Tibial artery (tissue), 4 donors: Measurements from ENCODE around the gene TCEA2.

Experiments
- DNase-seq, 2 donors: peaks; one replicate each; pipeline ENCODE4 v3.0.0-alpha.2; 2019
- H3K27ac ChIP-seq, 2 donors: fragments of 200-600 bp; sonication (generic) in 1 of 2; 1 replicate in 1 of 2; 2 replicates in 1 of 2; pipeline ENCODE4 v1.5.1; 2018 to 2019; ENCODE audit warnings: mild to moderate bottlenecking in 1 of 2
- H3K27me3 ChIP-seq, 2 donors: fragments of 200-600 bp; sonication (generic) in 1 of 2; one replicate each; pipeline versions ENCODE4 v1.5.1 to v1.6.0; 2016 to 2019
- H3K36me3 ChIP-seq, 3 donors: fragments of 200-600 bp; sonication (generic) in 2 of 3; one replicate each; pipeline ENCODE4 v1.5.1; 2016 to 2019; ENCODE audit warnings: mild to moderate bottlenecking in 2 of 3
- H3K4me1 ChIP-seq, 4 donors: fragments of 200-600 bp; sonication (generic) in 2 of 4; 1 replicate in 3 of 4; 2 replicates in 1 of 4; pipeline ENCODE4 v1.5.1; 2016 to 2019
- H3K4me3 ChIP-seq, 2 donors: fragments of 200-600 bp; sonication (generic) in 1 of 2; 1 replicate in 1 of 2; 2 replicates in 1 of 2; pipeline ENCODE4 v1.5.1; 2018 to 2019; ENCODE audit warnings: mild to moderate bottlenecking in 2 of 2
- H3K9me3 ChIP-seq, 3 donors: fragments of 200-600 bp; sonication (generic) in 1 of 3; one replicate each; pipeline ENCODE4 v1.5.1; 2016 to 2019
- CTCF ChIP-seq, 2 experiments: fragments of 200-600 bp in 1 of 2; fragments of 450-650 bp in 1 of 2; IDR thresholded peaks; one replicate each; pipeline ENCODE4 v1.5.1; 2017 to 2019; ENCODE audit warnings: antibody characterized with exemption in 2 of 2, mild to moderate bottlenecking in 1 of 2, moderate library complexity in 1 of 2
- intact Hi-C: fragments of 100-400 bp; cut with DNase I; formaldehyde crosslinking; loops from one replicate; pipeline ENCODE4 v1.15.0; 2023; ENCODE audit warnings: low total_unique reads

The TCEA2 gene

GRCh38 chr20:64035066-64035932 is 27.7 kb upstream of the TCEA2 start:
- Histone ChIP-seq H3K27ac (no peak overlapping the region), H3K27me3 (peaks cover 0 to 51% of the 10 kb centered on the region in 2 donors), H3K4me3 (no peak overlapping the region), H3K36me3 (peaks cover 22 to 50% (median 47%) of the 10 kb centered on the region in 3 donors), H3K4me1 (peaks cover 0 to 34% (median 18%) of the 10 kb centered on the region in 4 donors), H3K9me3 (no peaks in the 10 kb centered on the region)
- DNase-seq: no peak
- intact Hi-C loops: no loop called here
- TF ChIP-seq CTCF (IDR thresholded peaks at IDR 0.05): no peak

GRCh38 chr20:64035933-64036345 is 27.1 kb upstream of the TCEA2 start, which contains the start of gene C20orf204:
Gene C20orf204 (plus strand): TSS chr20:64036182. CDS start chr20:64036324, 142 bp downstream.
- Histone ChIP-seq H3K4me1 (peaks cover 0 to 34% (median 18%) of the 10 kb centered on the region in 4 donors), H3K4me3 (no peak within 1 kb of the TSS), H3K27ac (no peak within 1 kb of the TSS), H3K36me3 (peaks cover 15 to 44% (median 41%) of the 10 kb centered on the region in 3 donors), H3K27me3 (peaks cover 0 to 57% of the 10 kb centered on the region in 2 donors), H3K9me3 (no peaks in the 10 kb centered on the region)
- DNase-seq: no peak
- no peak for TF ChIP-seq CTCF (IDR thresholded peaks at IDR 0.05)
- intact Hi-C loops: no loop called here

GRCh38 chr20:64036346-64037198 is 26.4 kb upstream of the TCEA2 start:
- no peak for DNase-seq
- peaks cover 0 to 63% of the 10 kb centered on the region in 2 donors for H3K27me3 ChIP-seq
- peaks cover 0 to 37% (median 19%) of the 10 kb centered on the region in 4 donors for H3K4me1 ChIP-seq
- H3K27ac ChIP-seq: no peak overlapping the region
- H3K9me3 ChIP-seq: no peaks in the 10 kb centered on the region
- intact Hi-C loops: no loop called here
- H3K36me3 ChIP-seq: peaks cover 12 to 38% (median 34%) of the 10 kb centered on the region in 3 donors
- H3K4me3 ChIP-seq: no peak overlapping the region
- no peak for TF ChIP-seq CTCF (IDR thresholded peaks at IDR 0.05)

GRCh38 chr20:64037199-64037497 is 25.9 kb upstream of the TCEA2 start:
- no peak for TF ChIP-seq CTCF (IDR thresholded peaks at IDR 0.05)
- no peak for DNase-seq
- no peak overlapping the region for H3K27ac ChIP-seq
- H3K9me3 ChIP-seq: no peaks in the 10 kb centered on the region
- H3K36me3 ChIP-seq: peaks cover 6 to 32% (median 29%) of the 10 kb centered on the region in 3 donors
- intact Hi-C loops: no loop called here
- peaks cover under 1 to 69% of the 10 kb centered on the region in 2 donors for H3K27me3 ChIP-seq
- no peak overlapping the region for H3K4me3 ChIP-seq
- peaks cover 0 to 43% (median 25%) of the 10 kb centered on the region in 4 donors for H3K4me1 ChIP-seq

GRCh38 chr20:64037498-64038213 is 25.3 kb upstream of the TCEA2 start:
- Histone ChIP-seq H3K27me3 (peaks cover 3 to 74% of the 10 kb centered on the region in 2 donors), H3K9me3 (no peaks in the 10 kb centered on the region), H3K36me3 (peaks cover under 1 to 27% (median 24%) of the 10 kb centered on the region in 3 donors), H3K4me3 (peak overlapping the region in 1 of 2 donors; percentile 51), H3K4me1 (peaks cover 0 to 47% (median 29%) of the 10 kb centered on the region in 4 donors), H3K27ac (no peak overlapping the region)
- intact Hi-C loops: loop anchor here (2.0 kb wide), 1 partner anchor 87 kb away; no protein-coding TSS in a partner anchor
- no peak for DNase-seq
- no peak for TF ChIP-seq CTCF (IDR thresholded peaks at IDR 0.05)
